ENCODE measurements around the gene SERPINA4.

GRCh38 chr14:94582199-94582750 is 21.0 kb downstream of the SERPINA4 start:
- TF ChIP-seq TAF1 (IDR thresholded peaks at IDR 0.05; ENCODE audit: low read depth) (no peak), MAX (IDR thresholded peaks at IDR 0.05) (no peak), CREB1 (IDR thresholded peaks at IDR 0.05; ENCODE audit: low read depth) (no peak), RAD21 (IDR thresholded peaks at IDR 0.05; ENCODE audit: low read depth) (no peak), ZBTB7A (IDR thresholded peaks at IDR 0.05; ENCODE audit: low read depth) (no peak), EGR1 (IDR thresholded peaks at IDR 0.05) (no peak), REST (IDR thresholded peaks at IDR 0.05; ENCODE audit: low read depth) (no peak), EP300 (IDR thresholded peaks at IDR 0.05; ENCODE audit: borderline replicate concordance) (no peak), FOXM1 (IDR thresholded peaks at IDR 0.05; ENCODE audit: borderline replicate concordance, low read depth) (no peak), NFIC (IDR thresholded peaks at IDR 0.05) (no peak), TCF12 (IDR thresholded peaks at IDR 0.05; ENCODE audit: low read depth) (no peak)
